Endothelial cell of umbilical vein (primary cell): ENCODE data around the gene CD200R1. TPM values are rescaled to one million over a fixed set of nuclear protein-coding genes. Genes with fewer than 3 reads are reported as not detected.

Experiments
- BruUV-seq: library from RNA; stranded (reverse); fragments of 400-500 nt; replicated peaks from 2 replicates; lab custom pipeline; 2021; lab: Mats Ljungman, UMichigan
- CTCF ChIA-PET: fragments of 300-600, 350-600 bp; sonication (Branson Sonifier 250); formaldehyde crosslinking; loops from one replicate; lab custom pipeline; 2021; ENCODE audit warnings: antibody characterized with exemption, inconsistent platforms; lab: Charles Lee
- POLR2A ChIA-PET: fragments of 300-600, 350-600 bp; sonication (Branson Sonifier 250); formaldehyde crosslinking; loops from one replicate; lab custom pipeline; 2021; ENCODE audit warnings: antibody characterized with exemption, inconsistent platforms; lab: Charles Lee
- DNase-seq: peaks from one replicate; pipeline ENCODE4 v3.0.0-alpha.2; 2011; ENCODE audit warnings: low read depth, low spot score
- FAIRE-seq: peaks from 2 replicates; lab custom pipeline; 2011; peaks lifted over from hg19 to GRCh38; lab: Jason Lieb, UNC
- H2AFZ ChIP-seq: 2 replicates; pipeline ENCODE4 v1.6.0; 2012; ENCODE audit warnings: low read depth, low read length, control low read depth, inconsistent platforms
- H3K27ac ChIP-seq: 2 replicates; pipeline ENCODE4 v1.5.1; 2011; ENCODE audit warnings: low read depth, mild to moderate bottlenecking, control low read depth, low read length, moderate library complexity; ENCODE audit not compliant: insufficient read depth
- H3K27me3 ChIP-seq, 2 experiments: 2 replicates each; pipeline versions ENCODE4 v1.6.0 to v1.6.1; 2011; ENCODE audit warnings: low read length in 2 of 2, mixed read lengths in 1 of 2; ENCODE audit not compliant: control insufficient read depth in 2 of 2, insufficient read depth in 2 of 2
- H3K36me3 ChIP-seq, 2 experiments: 2 replicates in 1 of 2; 3 replicates in 1 of 2; pipeline ENCODE4 v1.5.1; 2011; ENCODE audit warnings: low read length in 2 of 2, mild to moderate bottlenecking in 1 of 2, moderate library complexity in 1 of 2; ENCODE audit not compliant: control insufficient read depth in 2 of 2, insufficient read depth in 2 of 2; ENCODE audit errors: extremely low read depth in 1 of 2
- H3K4me1 ChIP-seq: 3 replicates; pipeline ENCODE4 v1.5.1; 2011; ENCODE audit warnings: mild to moderate bottlenecking, low read length; ENCODE audit not compliant: control insufficient read depth, insufficient read depth; ENCODE audit errors: extremely low read depth
- H3K4me2 ChIP-seq: 2 replicates; pipeline ENCODE4 v1.6.1; 2011; ENCODE audit warnings: low read length, control low read depth, mixed read lengths; ENCODE audit not compliant: insufficient read depth
- H3K4me3 ChIP-seq, 3 experiments: fragments of 200-600 bp in 1 of 3; sonication (generic), shearing (Covaris generic) in 1 of 3; replicated peaks in 1 of 3; 2 replicates each; pipeline ENCODE4 v1.5.1; 2011 to 2016; ENCODE audit warnings: control low read depth in 3 of 3, low read length in 3 of 3, mild to moderate bottlenecking in 2 of 3, inconsistent platforms in 1 of 3, low read depth in 1 of 3, moderate library complexity in 1 of 3; ENCODE audit not compliant: insufficient read depth in 1 of 3
- H3K79me2 ChIP-seq: 2 replicates; pipeline ENCODE4 v1.6.0; 2012; ENCODE audit warnings: low read length, inconsistent platforms; ENCODE audit not compliant: control insufficient read depth, insufficient read depth
- H3K9ac ChIP-seq: replicated peaks from 2 replicates; pipeline ENCODE3; 2011; ENCODE audit warnings: low read length, control low read depth; ENCODE audit not compliant: insufficient read depth; ENCODE audit errors: extremely low read depth
- H3K9me1 ChIP-seq: replicated peaks from 3 replicates; pipeline ENCODE4 v1.6.0; 2011; ENCODE audit warnings: mild to moderate bottlenecking, low read length; ENCODE audit not compliant: control insufficient read depth, insufficient read depth; ENCODE audit errors: extremely low read depth
- H3K9me3 ChIP-seq: replicated peaks from 2 replicates; pipeline ENCODE4 v1.5.1; 2012; ENCODE audit warnings: low read length, inconsistent platforms; ENCODE audit not compliant: control insufficient read depth, insufficient read depth
- H4K20me1 ChIP-seq: replicated peaks from 2 replicates; pipeline ENCODE3; 2011; ENCODE audit warnings: mild to moderate bottlenecking, low read length; ENCODE audit not compliant: control insufficient read depth, insufficient read depth; ENCODE audit errors: extremely low read depth
- CTCF ChIP-seq, 2 donors: IDR thresholded peaks; 1 replicate in 1 of 2; 2 replicates in 1 of 2; pipeline ENCODE4 v1.5.1; 2011; ENCODE audit warnings: low read length in 2 of 2, mild to moderate bottlenecking in 2 of 2, moderate library complexity in 2 of 2, control low read depth in 1 of 2, inconsistent platforms in 1 of 2, low read depth in 1 of 2; ENCODE audit not compliant: insufficient read depth in 1 of 2; ENCODE audit errors: extremely low read depth in 1 of 2
- EZH2 ChIP-seq: IDR thresholded peaks from 2 replicates; pipeline ENCODE4 v1.6.1; 2012; ENCODE audit warnings: borderline replicate concordance, low read depth, mild to moderate bottlenecking, moderate library complexity, low read length, inconsistent platforms; ENCODE audit not compliant: severe bottlenecking
- GATA2 ChIP-seq: IDR thresholded peaks from 2 replicates; pipeline ENCODE4 v1.7.0; 2011; ENCODE audit warnings: low read depth, mild to moderate bottlenecking, moderate library complexity, mixed read lengths, low read length; ENCODE audit not compliant: insufficient read length, insufficient read depth
- JUN ChIP-seq: IDR thresholded peaks from 2 replicates; pipeline ENCODE4 v1.6.1; 2011; ENCODE audit warnings: borderline replicate concordance, low read depth; ENCODE audit not compliant: insufficient read length, insufficient read depth
- MYC ChIP-seq: IDR thresholded peaks from one replicate; pipeline ENCODE4 v1.6.1; 2011; ENCODE audit warnings: mild to moderate bottlenecking, low read depth, low read length
- POLR2A ChIP-seq: IDR thresholded peaks from 2 replicates; pipeline ENCODE4 v1.6.1; 2012; ENCODE audit warnings: low read depth, mild to moderate bottlenecking, control low read depth, low read length
- POLR2AphosphoS5 ChIP-seq: IDR thresholded peaks from 2 replicates; pipeline ENCODE4 v1.6.1; 2012; ENCODE audit warnings: low read depth, mild to moderate bottlenecking, control low read depth, low read length, moderate library complexity; ENCODE audit not compliant: insufficient read depth
- dilution Hi-C: fragments of 300-500 bp; cut with MboI; formaldehyde crosslinking; loops from one replicate; pipeline ENCODE4 v1.15.0; 2019; ENCODE audit warnings: low sequenced_read_pairs; ENCODE audit not compliant: extremely low pct_ligation_motif_present
- intact Hi-C: fragments of 100-400 bp; cut with micrococcal nuclease; formaldehyde crosslinking; loops from one replicate; pipeline ENCODE4 v1.10.0; 2022
- polyA plus RNA-seq, 4 experiments: library from polyadenylated mRNA; depleted of rRNA in 3 of 4; stranded (reverse) in 3 of 4; unstranded in 1 of 4; fragments of >200 nt; gene quantifications; 2 replicates each; pipeline versions ENCODE4 v1.2.1 to v1.2.3, GENCODE V29; 2011 to 2012; ENCODE audit warnings: missing spikeins in 1 of 4
- total RNA-seq: library from RNA; stranded (reverse); gene quantifications from 2 replicates; pipeline ENCODE4 v1.2.3, GENCODE V29; 2021
- TF ChIP-seq, protein P1 (sequence below): IDR thresholded peaks from 2 replicates; pipeline ENCODE4 v1.6.1; 2011; ENCODE audit not compliant: insufficient read depth, insufficient read length

CD200R1 gene
- total and polyA plus RNA-seq, 2 donors (not counting 3 experiments of a cell fraction or from before 2014, with no cell fraction given), result not detected

DNA sequence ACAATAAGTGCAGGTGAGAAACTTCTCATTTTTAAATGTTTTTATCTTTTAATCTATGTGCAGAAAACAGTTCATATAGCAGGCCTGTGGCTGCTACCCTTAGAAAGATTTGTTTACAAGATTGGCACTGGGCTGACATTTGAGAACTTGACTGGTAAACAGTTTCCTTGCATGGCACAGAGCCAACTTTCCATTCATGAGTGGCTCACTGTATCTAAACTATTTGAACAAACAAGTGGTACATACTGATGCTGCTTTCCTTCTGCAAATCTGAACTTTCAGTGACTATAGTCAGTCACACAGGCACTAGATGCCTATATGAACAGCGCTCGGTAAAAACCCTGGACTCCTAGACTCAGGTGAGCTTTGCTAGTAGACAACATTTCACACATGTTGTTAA lies 9.6 kb upstream of the CD200R1 start:
- Histone ChIP-seq H3K4me1 (no peaks in the 10 kb centered on the region), H4K20me1 (no peaks in the 10 kb centered on the region), H3K9ac (no peak overlapping the region), H3K36me3 (no peaks in the 10 kb centered on the region), H3K4me2 (no peak overlapping the region), H3K27ac (no peak overlapping the region), H3K79me2 (no peaks in the 10 kb centered on the region), H3K27me3 (peaks cover 3 to 10% of the 10 kb centered on the region in 2 experiments), H2AFZ (no peak overlapping the region), H3K4me3 (no peak overlapping the region), H3K9me3 (no peaks in the 10 kb centered on the region), H3K9me1 (no peaks in the 10 kb centered on the region)
- dilution Hi-C loops (no loop called here), intact Hi-C loops (no loop called here)
- ChIA-PET POLR2A (no interaction called here), CTCF (no interaction called here)
- DNase-seq (peak; percentile 57), FAIRE-seq (no peak)
- BruUV-seq, result no TSS peak
- TF ChIP-seq POLR2AphosphoS5 (no peak), CTCF (IDR thresholded peaks at IDR 0.05; ENCODE audit: extremely low read depth in 1 of 2, insufficient read depth in 1 of 2, low read depth in 1 of 2, low read length in 2 of 2) (no peak), EZH2 (no peak), MYC (no peak), GATA2 (no peak), JUN (no peak), POLR2A (no peak)
- TF ChIP-seq, protein P1, sequence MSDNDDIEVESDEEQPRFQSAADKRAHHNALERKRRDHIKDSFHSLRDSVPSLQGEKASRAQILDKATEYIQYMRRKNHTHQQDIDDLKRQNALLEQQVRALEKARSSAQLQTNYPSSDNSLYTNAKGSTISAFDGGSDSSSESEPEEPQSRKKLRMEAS, result no peak
